A673 (cell line): ENCODE results near the gene TMEM242. TPM values are rescaled to one million over a fixed set of nuclear protein-coding genes. Genes with fewer than 3 reads are reported as not detected.

ENCODE experiments used
- BruUV-seq: library from RNA; stranded (reverse); fragments of 400-500 nt; replicated peaks from 2 replicates; lab custom pipeline; 2021; lab: Mats Ljungman, UMichigan
- CTCF ChIA-PET: fragments of 300-600 bp; sonication (Branson Sonifier 250); formaldehyde crosslinking; loops from one replicate; lab custom pipeline; 2022; ENCODE audit warnings: antibody characterized with exemption; lab: Charles Lee
- POLR2A ChIA-PET: fragments of 300-600 bp; sonication (Branson Sonifier 250); formaldehyde crosslinking; loops from one replicate; lab custom pipeline; 2022; ENCODE audit warnings: antibody characterized with exemption; ENCODE audit not compliant: low non-redundant PET; lab: Charles Lee
- DNase-seq: peaks from one replicate; pipeline ENCODE4 v3.0.0-alpha.2; 2015; ENCODE audit warnings: low spot score
- H3K27ac ChIP-seq: fragments of 200-600 bp; sonication (generic); 2 replicates; pipeline ENCODE4 v1.5.1; 2016; ENCODE audit warnings: mixed run types, low read depth, mild to moderate bottlenecking, mixed read lengths, antibody characterized with exemption, low read length; ENCODE audit not compliant: poor library complexity, severe bottlenecking
- H3K27me3 ChIP-seq: fragments of 200-600 bp; sonication (generic); replicated peaks from 2 replicates; pipeline ENCODE4 v1.6.1; 2017; ENCODE audit warnings: mixed run types, low read depth, mild to moderate bottlenecking, mixed read lengths, antibody characterized with exemption, low read length; ENCODE audit not compliant: insufficient read depth, poor library complexity
- H3K36me3 ChIP-seq: fragments of 200-600 bp; sonication (generic); 2 replicates; pipeline ENCODE4 v1.6.1; 2016; ENCODE audit warnings: mixed run types, mild to moderate bottlenecking, mixed read lengths, antibody characterized with exemption, low read length; ENCODE audit not compliant: insufficient read depth, poor library complexity, severe bottlenecking
- H3K4me1 ChIP-seq: fragments of 200-600 bp; sonication (generic); 2 replicates; pipeline ENCODE4 v1.6.1; 2017; ENCODE audit warnings: mixed run types, mild to moderate bottlenecking, mixed read lengths, antibody characterized with exemption, low read length; ENCODE audit not compliant: insufficient read depth, poor library complexity, severe bottlenecking
- H3K4me3 ChIP-seq: fragments of 200-600 bp; sonication (generic); 2 replicates; pipeline ENCODE4 v1.5.1; 2016; ENCODE audit warnings: low read depth, mixed run types, mild to moderate bottlenecking, mixed read lengths, low read length; ENCODE audit not compliant: poor library complexity, severe bottlenecking
- H3K9me3 ChIP-seq: fragments of 200-600 bp; sonication (generic); 2 replicates; pipeline ENCODE4 v1.6.1; 2016; ENCODE audit warnings: mixed run types, low read depth, mild to moderate bottlenecking, mixed read lengths, antibody characterized with exemption, low read length; ENCODE audit not compliant: poor library complexity, severe bottlenecking
- EZH2 ChIP-seq: fragments of 200-600 bp; sonication (generic); IDR thresholded peaks from 2 replicates; pipeline ENCODE4 v1.6.1; 2017; ENCODE audit warnings: borderline replicate concordance, low read depth, mild to moderate bottlenecking, mixed read lengths, antibody characterized with exemption, low read length; ENCODE audit not compliant: poor library complexity, severe bottlenecking
- intact Hi-C: fragments of 100-400 bp; cut with micrococcal nuclease; formaldehyde crosslinking; loops from one replicate; pipeline ENCODE4 v1.10.0; 2022; ENCODE audit not compliant: unreplicated experiment
- total RNA-seq: library from RNA; stranded (reverse); gene quantifications from 2 replicates; pipeline ENCODE4 v1.2.3, GENCODE V29; 2021
- TF ChIP-seq, protein P1 (sequence below): fragments of 300-800, 200-600 bp; sonication (generic); conservative IDR thresholded peaks from 2 replicates; pipeline ENCODE4 v1.5.1; 2017; ENCODE audit warnings: low read depth, mild to moderate bottlenecking, antibody characterized with exemption, low read length, moderate library complexity, mixed read lengths

The TMEM242 gene
- total RNA-seq, 1 experiment from 2014 or later, result 13.2 TPM

GRCh38 chr6:157298216-157298724 is 25.0 kb downstream of the TMEM242 start:
- no peaks in the 10 kb centered on the region for H3K27me3 ChIP-seq
- no peak overlapping the region for H3K4me3 ChIP-seq
- ChIA-PET CTCF (no interaction called here), POLR2A (no interaction called here)
- intact Hi-C loops, result no loop called here
- TF ChIP-seq, protein P1, sequence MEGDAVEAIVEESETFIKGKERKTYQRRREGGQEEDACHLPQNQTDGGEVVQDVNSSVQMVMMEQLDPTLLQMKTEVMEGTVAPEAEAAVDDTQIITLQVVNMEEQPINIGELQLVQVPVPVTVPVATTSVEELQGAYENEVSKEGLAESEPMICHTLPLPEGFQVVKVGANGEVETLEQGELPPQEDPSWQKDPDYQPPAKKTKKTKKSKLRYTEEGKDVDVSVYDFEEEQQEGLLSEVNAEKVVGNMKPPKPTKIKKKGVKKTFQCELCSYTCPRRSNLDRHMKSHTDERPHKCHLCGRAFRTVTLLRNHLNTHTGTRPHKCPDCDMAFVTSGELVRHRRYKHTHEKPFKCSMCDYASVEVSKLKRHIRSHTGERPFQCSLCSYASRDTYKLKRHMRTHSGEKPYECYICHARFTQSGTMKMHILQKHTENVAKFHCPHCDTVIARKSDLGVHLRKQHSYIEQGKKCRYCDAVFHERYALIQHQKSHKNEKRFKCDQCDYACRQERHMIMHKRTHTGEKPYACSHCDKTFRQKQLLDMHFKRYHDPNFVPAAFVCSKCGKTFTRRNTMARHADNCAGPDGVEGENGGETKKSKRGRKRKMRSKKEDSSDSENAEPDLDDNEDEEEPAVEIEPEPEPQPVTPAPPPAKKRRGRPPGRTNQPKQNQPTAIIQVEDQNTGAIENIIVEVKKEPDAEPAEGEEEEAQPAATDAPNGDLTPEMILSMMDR, result no peak
- no peak for TF ChIP-seq EZH2
- no peak overlapping the region for H3K27ac ChIP-seq
- no TSS peak for BruUV-seq
- H3K4me1 ChIP-seq, result no peaks in the 10 kb centered on the region
- no peaks in the 10 kb centered on the region for H3K36me3 ChIP-seq
- no peak for DNase-seq
- H3K9me3 ChIP-seq, result no peaks in the 10 kb centered on the region

DNA sequence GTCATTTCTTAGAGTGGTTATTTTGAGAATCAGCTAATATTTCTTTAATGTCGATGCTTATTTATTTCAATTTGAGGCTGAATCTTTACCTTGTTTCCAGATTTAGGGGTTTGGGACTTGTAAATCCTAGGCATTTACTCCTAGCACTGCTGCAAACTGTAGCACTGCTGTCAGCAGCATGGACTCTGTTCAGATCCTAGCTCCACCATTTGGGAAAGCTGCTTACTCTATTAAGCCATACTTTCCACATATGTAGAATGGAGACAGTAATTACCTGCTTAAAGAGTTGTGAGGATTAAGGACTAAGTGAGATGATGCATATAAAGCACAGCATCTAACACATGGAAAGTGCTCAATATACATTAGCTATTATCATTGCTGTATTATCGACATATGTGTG is 28.7 kb downstream of the TMEM242 start:
- intact Hi-C loops, result no loop called here
- POLR2A ChIA-PET, result interaction anchor here (0.6 kb wide), 1 partner anchor 540 kb away, joined by 4 read pairs; no protein-coding TSS in a partner anchor
- BruUV-seq, result no TSS peak

DNA sequence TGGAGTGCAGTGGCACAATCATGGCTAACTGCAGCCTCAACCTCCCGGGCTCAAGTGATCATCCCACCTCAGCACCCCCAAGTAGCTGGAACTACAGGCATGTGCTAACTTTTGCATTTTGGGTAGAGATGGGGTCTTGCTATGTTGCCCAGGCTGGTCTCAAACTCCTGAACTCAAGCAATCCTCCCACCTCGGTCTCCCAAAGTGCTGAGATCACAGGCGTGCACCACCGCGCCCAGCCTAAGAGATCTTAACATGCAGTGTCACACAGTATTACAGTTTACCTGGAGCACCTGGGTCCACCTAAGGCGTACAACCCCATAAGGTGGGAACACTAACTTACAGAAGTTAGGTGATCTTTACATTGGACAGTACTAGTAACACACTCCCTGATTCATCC is 29.5 kb downstream of the TMEM242 start:
- intact Hi-C loops, result no loop called here
- Histone ChIP-seq H3K9me3 (no peaks in the 10 kb centered on the region), H3K27me3 (no peaks in the 10 kb centered on the region), H3K4me1 (peaks cover 4% of the 10 kb centered on the region), H3K36me3 (no peaks in the 10 kb centered on the region), H3K4me3 (no peak overlapping the region), H3K27ac (no peak overlapping the region)
- ChIA-PET CTCF (no interaction called here), POLR2A (no interaction called here)
- BruUV-seq, result no TSS peak
- DNase-seq, result no peak
- no peak for TF ChIP-seq EZH2
- TF ChIP-seq, protein P1, result no peak

More for the DNA sequence above, 28.7 kb downstream of the TMEM242 start:
- H3K4me3 ChIP-seq, result no peak overlapping the region
- no peaks in the 10 kb centered on the region for H3K9me3 ChIP-seq
- no peaks in the 10 kb centered on the region for H3K36me3 ChIP-seq
- CTCF ChIA-PET, result no interaction called here
- DNase-seq, result no peak
- TF ChIP-seq, protein P1, result no peak
- no peak for TF ChIP-seq EZH2
- H3K4me1 ChIP-seq, result peaks cover 3% of the 10 kb centered on the region
- H3K27me3 ChIP-seq, result no peaks in the 10 kb centered on the region
- H3K27ac ChIP-seq, result no peak overlapping the region
